GM21717 (cell line): ENCODE measurements around the gene ADAP1.
"Not testable (repeated sequence)": the region's sequence is repeated elsewhere in the genome, so short reads cannot be mapped to it uniquely, and the experiment has no call there.

ENCODE experiments used
- ATAC-seq: cut with Tn5 transposase; IDR thresholded peaks from one replicate; pipeline ENCODE4 v1.9.1; 2021; ENCODE audit warnings: mild to moderate bottlenecking, moderate library complexity; ENCODE audit not compliant: unreplicated experiment

The ADAP1 gene

DNA sequence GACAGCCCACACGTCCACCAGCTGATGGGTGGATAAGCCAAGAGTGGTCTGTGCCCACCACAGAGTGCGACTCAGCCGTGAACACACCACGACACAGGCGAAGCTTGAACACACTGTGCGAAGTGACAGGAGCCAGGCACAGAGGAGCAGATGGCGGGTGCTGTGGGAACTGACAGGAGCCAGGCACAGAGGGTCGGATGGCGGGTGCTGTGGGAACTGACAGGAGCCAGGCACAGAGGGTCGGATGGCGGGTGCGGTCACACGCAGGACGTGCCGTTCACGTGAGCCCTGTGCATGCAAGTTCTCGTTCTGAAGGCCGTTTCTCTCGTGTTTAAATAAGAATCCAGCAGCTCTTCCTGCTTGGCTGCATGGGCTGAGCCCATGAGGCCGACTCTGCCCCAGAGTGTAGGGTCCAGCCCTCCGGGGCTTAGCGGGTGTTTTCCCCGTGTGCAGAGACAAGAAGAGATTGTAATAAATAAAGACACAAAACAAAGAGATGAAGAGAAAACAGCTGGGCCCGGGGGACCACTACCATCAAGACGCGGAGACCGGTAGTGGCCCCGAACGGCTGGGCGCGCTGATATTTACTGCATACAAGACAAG lies 5.9 kb upstream of the ADAP1 start:
- no peak for ATAC-seq

DNA sequence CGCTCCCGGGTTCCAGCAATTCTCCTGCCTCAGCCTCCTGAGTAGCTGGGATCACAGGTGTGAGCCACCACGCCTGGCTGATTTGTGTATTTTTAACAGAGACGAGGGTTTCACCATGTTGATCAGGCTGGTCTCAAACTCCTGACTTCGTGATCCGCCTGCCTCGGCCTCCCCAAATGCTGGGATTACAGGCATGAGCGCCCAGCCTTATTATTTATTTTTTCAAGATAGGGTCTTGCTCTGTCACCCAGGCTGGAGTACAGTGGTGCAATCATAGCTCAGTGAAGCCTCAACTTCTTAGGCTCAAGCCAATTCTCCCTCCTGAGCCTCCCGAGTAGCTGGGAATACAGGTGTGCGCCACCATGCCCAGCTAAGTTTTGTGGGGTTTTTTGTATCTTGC lies 5.3 kb upstream of the ADAP1 start:
- ATAC-seq: not testable (repeated sequence)

DNA sequence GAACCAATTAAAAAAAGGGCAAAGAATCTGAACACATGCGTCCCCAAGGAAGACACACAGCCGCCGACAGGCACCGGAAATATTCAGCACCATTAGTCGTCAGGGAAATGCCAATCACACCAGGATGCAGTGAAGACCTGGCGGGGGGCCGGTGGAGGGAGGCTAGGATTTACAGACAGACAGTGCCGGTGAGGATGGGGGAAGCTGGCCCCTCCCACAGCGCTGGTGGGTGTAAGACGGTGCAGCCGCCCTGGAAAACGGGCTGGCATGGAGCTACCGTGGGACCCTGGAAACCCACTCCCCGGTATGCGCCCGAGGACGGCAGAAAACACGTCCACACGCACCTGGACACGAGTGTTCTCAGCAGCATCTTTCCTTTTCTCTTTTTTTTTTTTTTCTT lies 4.8 kb upstream of the ADAP1 start:
- no peak for ATAC-seq

GRCh38 chr7:958221-959200 lies 4.0 kb upstream of the ADAP1 start:
- ATAC-seq: no peak

- no peak for ATAC-seq
Observed at GRCh38 chr7:957418-958220, 3.1 kb upstream of the ADAP1 start.

DNA sequence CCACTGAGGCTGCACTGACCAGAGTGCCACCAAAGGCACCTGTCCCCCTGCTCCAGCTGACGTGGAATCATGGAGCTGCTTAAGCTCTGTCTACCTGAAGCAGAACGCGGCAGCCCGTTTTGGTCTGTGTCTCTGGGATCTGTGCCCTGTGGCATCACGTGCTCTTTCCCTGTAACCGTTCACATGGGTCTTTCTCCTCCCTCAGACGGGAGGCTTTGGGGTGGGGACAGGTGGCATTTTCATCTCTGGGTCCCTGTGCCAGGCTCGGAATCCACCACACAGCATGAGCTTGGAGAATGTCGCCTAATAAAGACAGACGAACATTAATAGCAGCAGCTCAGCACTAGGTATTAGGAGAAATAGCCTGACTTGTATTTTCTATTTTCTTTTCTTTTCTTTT lies 1.6 kb upstream of the ADAP1 start:
- no peak for ATAC-seq

DNA sequence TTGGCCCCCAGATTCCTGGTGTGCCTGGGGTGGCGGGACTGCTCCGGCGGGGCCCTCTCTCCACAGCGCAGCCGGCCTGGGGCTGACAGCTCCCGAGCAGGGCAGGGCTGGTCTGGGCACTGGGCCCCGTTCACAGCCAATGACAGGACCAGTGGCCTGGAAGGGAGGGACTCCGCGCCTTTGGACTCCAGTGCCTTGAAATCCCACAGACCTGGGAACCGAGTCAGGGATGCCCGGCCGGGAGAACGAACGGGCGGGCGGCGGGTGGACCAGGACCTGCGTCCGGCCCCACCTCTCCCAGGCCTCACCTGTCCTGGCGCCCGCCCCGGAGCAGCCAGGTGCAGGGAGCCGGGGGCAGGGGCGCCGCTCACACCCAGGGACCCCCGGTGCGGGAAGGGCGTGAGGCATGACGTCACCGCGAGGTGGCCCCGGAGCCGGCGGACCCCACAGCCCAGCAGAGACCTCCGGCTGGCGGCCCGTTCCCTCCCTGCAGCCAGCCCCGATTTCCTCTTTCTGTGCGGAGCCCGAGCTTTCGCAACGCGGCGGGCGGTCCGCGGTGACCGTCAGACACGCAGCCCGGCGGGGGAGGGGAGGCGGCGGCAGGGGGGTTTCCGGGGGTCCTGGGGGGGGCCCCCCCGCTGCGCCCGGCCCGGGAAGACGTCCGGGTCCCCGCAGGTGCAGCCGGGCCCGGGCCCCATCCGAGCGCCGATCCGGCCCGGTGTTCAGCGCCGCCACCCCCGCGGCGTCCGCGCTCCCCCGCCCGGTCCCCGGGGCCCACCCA lies 743 bp downstream of the ADAP1 start:
- ATAC-seq: no peak

DNA sequence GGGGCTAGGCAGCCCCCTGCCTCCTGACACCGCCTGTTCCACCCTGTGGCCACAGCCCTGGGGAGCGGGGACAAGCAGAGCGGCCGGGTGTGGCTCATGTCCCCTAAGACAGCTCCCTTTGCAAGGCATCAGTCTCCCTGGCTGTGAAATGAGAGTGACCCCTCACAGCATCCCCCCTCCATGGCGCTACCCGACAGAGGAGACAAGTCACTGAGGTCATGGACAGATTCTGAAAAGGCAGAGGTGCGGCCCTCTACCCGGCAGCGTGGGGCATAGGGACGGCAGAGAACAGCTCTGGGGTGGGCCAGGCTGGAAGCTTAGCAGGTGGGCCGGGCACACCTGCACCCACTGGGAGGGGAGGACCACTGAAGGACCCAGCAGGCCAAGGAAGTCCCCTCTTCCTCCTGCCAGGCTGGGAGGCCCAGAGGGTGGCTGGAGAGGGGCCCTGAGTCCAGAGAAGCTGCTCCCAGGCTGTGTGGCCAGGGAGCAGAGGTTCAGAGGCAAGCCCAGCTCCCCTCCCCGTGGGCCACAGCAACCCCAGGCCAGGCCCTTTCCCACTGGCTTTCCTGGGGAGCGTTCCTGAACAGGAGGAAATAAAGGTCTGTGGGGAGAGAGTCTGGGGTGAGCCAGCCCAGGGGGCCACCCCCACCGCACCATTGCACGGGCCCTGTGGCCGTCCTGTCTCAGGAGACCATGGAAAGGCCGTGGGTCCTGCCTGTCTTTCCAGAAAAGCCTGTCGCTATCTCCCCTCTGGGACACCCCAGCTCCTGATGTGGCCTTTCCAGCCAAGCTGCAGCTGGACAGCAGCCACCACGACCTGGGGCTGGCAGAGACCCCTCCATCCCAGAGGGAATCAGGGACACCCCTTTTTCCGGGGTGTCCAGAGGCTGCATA lies 1.7 kb downstream of the ADAP1 start:
- no peak for ATAC-seq

GRCh38 chr7:951881-952547 lies 2.5 kb downstream of the ADAP1 start:
- no peak for ATAC-seq

GRCh38 chr7:949021-949934 lies 5.2 kb downstream of the ADAP1 start:
- no peak for ATAC-seq

- no peak for ATAC-seq
Observed at GRCh38 chr7:947391-948210, 6.9 kb downstream of the ADAP1 start.

GRCh38 chr7:946256-946996 lies 8.1 kb downstream of the ADAP1 start:
- ATAC-seq: no peak

- ATAC-seq: no peak
Observed at GRCh38 chr7:945556-946255, 8.8 kb downstream of the ADAP1 start.

GRCh38 chr7:945147-945555 lies 9.3 kb downstream of the ADAP1 start:
- ATAC-seq: no peak

- ATAC-seq: no peak
Observed at GRCh38 chr7:944744-945143, 9.7 kb downstream of the ADAP1 start.

GRCh38 chr7:943793-944192 lies 10.7 kb downstream of the ADAP1 start:
- not testable (repeated sequence) for ATAC-seq
